ENCODE measurements around the gene MOB3A.

DNA sequence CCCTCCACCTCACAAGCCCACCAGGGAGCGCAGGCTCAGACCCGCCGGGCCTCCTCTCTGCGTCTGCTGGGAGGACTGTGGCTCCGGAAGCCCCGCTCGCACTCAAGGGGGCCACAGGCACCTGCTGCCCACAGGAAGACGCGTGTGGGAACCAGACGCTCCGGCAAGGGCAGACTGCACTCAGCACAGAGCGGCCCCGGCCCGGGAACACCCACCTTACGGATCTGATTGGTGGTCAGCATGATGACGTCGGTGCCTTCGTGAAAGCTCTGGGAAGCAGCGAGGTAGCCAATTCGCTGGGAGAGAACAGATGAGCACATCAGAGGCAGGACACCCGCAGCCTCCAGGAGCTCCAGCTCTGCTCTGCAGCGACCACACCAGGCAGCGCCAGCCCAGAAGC is 40.7 kb upstream of the MOB3A start:
- no peak for TF ChIP-seq EP300 (IDR thresholded peaks at IDR 0.05)
- TF ChIP-seq, protein P1, sequence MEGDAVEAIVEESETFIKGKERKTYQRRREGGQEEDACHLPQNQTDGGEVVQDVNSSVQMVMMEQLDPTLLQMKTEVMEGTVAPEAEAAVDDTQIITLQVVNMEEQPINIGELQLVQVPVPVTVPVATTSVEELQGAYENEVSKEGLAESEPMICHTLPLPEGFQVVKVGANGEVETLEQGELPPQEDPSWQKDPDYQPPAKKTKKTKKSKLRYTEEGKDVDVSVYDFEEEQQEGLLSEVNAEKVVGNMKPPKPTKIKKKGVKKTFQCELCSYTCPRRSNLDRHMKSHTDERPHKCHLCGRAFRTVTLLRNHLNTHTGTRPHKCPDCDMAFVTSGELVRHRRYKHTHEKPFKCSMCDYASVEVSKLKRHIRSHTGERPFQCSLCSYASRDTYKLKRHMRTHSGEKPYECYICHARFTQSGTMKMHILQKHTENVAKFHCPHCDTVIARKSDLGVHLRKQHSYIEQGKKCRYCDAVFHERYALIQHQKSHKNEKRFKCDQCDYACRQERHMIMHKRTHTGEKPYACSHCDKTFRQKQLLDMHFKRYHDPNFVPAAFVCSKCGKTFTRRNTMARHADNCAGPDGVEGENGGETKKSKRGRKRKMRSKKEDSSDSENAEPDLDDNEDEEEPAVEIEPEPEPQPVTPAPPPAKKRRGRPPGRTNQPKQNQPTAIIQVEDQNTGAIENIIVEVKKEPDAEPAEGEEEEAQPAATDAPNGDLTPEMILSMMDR (IDR thresholded peaks at IDR 0.05), result no peak

Measured in stomach (tissue), 4 donors.